HG03135 (cell line): Measurements from ENCODE around the gene NGFR.

Experiments
- ATAC-seq: cut with Tn5 transposase; IDR thresholded peaks from one replicate; pipeline ENCODE4 v1.9.1; 2021; ENCODE audit warnings: mild to moderate bottlenecking, moderate library complexity; ENCODE audit not compliant: unreplicated experiment

Gene NGFR

DNA sequence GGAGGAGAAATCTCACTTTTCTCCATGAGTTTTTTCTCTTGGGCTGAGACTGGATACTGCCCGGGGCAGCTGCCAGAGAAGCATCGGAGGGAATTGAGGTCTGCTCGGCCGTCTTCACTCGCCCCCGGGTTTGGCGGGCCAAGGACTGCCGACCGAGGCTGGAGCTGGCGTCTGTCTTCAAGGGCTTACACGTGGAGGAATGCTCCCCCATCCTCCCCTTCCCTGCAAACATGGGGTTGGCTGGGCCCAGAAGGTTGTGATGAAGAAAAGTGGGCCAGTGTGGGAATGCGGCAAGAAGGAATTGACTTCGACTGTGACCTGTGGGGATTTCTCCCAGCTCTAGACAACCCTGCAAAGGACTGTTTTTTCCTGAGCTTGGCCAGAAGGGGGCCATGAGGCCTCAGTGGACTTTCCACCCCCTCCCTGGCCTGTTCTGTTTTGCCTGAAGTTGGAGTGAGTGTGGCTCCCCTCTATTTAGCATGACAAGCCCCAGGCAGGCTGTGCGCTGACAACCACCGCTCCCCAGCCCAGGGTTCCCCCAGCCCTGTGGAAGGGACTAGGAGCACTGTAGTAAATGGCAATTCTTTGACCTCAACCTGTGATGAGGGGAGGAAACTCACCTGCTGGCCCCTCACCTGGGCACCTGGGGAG, 19.1 kb downstream of the NGFR start:
- no peak for ATAC-seq

- ATAC-seq, result peak; percentile 74
These were observed 20.2 kb downstream of the NGFR start for GRCh38 chr17:49515196-49515770.

DNA sequence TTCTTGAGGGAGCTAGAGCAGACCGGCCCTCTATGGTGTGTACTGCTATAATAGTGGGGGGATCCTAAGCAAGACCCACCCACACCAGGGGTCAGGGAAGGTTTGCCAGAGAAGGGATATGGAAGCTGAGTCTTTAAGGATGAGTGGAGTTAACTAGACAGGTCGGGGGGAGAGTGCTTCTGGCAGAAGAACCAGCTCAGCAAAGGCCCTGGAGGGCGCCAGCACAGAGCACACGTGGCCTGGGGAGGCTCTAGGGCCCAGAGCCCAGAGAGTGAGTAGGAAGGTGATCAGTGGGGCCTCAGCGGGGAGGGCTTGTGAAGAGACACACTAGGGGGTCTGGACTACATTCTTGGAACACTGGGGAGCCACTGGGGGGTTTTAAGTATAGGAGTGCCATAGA, 21.1 kb downstream of the NGFR start:
- no peak for ATAC-seq

DNA sequence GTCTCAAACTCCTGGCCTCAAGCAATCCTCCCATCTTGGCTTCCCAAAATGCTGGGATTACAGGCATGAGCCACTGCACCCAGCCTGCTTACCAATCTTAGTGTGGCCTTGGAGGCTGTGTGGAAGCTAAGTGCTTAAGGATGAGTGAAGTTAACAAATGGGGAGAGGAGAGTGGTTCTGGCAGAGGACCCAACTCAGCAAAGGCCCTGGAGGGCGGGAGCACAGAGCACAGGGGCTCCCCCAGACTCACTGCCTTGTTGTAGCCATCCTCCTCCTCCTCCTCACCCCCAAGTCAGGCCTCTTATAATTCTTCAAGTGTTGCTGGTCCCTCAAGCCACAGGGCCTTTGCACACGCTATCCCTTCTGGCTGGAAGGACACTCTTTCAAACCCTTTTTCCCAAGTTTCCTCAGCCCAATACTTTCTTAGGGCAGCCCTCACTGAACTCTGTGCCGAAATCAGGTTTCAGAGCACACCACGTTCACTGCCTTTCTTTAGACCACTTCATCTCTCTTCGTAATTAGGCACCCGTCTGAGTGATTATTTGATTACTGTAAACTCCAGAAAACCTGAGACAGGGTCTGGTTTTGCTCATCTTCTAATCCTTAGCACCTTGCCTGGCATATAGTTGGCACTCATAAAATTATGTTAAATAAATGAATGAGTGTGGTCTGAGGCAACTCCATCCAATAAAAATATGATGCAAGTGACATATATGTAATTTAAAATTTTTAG, 23.4 kb downstream of the NGFR start:
- no peak for ATAC-seq

GRCh38 chr17:49519781-49520180, 24.7 kb downstream of the NGFR start:
- ATAC-seq, result no peak

DNA sequence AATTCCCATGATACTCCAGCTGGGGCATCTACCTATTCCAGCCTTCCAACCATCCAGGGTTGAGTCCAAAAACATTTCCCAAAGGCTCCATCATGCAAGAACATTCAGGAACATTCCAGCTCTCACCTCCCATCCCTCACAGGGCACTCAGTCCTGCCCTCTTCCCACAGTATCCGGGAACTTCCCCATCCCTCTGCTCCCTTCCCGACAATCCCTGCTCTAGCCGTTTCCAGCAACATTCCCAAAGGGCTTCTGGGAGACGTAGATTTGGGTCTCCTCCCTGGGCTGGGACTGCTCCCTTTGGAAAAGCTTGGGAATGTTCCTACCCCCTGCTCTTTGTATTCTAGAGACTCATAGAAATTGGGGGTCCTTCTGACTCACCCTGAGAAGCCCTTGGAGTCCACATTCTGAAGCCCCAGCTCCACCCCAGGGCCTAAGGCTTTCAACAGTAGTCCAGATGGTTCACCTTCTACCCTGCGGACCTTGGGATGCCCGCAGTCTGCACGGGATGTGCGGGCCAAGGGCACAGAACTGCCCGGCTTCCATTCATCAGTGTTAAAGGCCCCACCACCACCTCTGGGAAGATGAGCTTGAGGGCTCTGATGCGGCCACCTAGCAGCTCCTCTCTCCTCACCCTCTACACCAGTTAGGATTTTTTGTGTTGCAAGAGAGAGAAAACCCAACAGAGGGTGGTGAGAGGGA, 25.4 kb downstream of the NGFR start:
- ATAC-seq, result no peak

DNA sequence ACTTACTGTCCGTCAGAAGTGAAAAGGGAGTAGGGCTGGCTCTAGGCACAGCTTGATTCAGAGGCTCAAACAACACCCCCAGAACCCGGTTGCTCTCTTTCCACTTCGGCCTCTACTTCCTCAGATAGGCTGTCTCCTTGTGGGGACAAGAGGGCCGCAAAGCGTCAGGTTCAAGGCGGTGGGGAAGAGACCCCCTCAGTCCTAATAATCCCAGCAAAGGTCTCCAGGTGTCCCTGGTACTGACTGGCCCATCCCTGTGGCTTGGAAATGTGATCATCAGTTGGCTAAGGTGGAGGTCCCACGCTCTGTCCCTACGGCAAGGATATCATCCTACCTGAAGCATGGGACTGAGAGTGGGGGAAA, 26.0 kb downstream of the NGFR start:
- ATAC-seq, result no peak

GRCh38 chr17:49521471-49522356, 26.6 kb downstream of the NGFR start:
- no peak for ATAC-seq

- ATAC-seq, result no peak
These were observed 27.3 kb downstream of the NGFR start for GRCh38 chr17:49522357-49522890.

GRCh38 chr17:49523196-49523595, 28.1 kb downstream of the NGFR start:
- no peak for ATAC-seq

DNA sequence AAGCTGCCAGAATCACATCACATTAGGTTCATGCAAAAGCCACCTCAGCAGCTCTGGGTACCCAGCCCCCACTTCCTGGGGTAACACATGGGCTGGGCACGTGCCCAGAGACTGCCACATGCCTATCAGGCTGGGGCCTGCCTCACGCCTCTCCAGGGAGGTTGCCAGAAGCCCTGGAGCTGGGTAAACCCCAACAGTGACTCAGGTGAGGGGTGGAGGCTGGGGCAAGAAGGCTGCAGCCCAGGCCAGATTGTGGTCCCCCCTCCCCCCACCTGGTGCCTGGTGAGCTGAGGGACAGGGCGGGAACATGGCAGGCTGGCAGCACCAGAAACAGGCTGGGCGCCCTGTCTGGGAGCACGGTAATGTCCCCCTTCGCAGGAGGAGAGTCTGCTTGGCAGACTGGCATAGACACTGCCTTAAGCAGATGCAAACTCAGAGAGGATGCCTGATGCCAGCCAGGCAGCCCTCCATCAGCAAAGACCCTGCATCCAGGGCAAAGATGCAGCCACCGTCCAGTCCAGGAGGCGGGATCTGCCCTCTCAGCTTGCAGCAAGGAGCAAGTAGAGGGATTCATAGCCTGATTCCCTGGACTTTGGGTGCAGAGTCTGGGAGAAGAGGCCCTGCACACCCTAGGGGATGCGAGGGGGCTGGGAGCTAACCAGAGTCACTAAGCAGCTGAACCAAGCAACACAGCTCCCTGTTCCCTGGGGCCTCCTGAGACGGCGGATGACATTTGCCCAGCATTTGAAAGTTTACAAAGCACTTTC, 28.8 kb downstream of the NGFR start:
- ATAC-seq, result no peak

- no peak for ATAC-seq
These were observed 29.6 kb downstream of the NGFR start for GRCh38 chr17:49524473-49525359.

DNA sequence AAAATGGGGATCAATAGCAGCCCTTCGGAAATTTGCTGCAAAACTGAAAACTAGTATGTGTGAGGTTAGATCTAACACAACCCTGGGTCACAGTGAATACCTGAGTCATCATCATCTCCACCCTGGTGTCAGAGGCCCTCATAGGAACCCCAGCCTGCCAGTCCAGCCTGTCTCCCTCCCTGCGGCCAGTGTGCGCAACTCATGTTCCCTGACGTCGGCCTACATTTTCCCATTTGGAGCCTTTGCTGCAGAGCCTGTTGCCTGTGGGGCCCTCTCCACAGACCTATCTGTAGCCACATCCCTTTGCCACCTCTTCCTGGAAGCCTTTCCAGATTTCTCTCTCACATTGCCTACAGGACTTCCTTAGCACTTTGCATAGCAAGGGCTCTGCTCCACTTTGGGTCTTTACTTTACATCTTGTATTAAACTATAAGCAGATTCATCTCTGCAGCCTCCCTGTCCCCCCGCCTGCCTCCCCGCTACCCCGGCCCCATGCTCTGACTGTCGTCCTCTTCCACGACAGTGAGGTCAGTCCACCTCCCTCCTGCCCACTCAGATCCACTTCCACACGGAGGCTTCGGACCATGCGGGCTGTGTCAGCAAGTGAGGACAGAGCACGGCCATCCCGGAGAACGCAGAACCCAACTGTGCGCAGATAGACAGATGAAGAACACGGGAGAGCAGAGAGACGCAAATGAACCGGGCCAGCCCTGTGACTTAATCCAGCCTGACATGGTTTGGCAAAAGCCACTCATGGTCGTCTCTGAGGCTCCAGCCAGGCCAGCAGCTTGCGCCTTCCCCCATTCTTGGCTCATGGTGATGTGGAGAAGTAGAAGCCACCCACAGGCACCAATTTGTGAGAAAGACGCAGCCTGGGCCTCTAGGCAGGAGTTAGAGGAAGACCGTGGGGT, 31.0 kb downstream of the NGFR start:
- no peak for ATAC-seq

DNA sequence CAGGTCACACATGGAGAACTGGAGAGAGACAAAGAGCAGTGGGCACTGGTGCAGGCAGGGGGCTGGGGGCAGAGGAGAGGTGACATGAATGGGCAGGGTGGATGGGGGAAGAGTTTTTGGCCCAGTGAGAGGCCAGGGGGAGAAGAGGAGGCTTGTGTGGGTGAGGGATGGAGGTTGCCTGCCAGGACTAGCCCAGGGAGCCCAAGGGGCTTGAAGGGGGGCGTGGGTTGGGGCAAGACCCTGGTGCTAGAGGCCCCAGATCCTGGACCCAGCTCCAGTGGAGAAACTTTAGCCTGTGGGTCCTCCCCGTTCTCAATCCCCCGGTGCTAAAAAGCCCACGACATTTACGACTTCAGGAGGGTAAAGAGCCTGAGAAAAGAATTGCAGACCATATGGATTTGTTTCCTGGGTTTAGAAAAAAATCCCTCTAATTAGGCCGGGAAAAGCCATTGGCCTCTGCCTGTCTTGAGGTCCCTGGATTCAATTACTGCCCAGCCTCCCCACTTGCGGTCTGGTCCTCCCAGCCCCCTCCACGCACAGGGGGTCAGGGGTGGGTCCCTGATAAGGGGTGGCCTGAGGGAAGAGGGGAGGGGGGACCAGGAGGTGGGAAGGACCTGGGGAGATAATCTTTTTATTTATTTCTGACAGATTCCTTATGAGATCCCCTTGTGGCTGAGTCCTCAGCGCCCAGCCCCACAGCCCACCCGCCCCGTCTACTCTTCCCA, 33.0 kb downstream of the NGFR start:
- ATAC-seq, result no peak

DNA sequence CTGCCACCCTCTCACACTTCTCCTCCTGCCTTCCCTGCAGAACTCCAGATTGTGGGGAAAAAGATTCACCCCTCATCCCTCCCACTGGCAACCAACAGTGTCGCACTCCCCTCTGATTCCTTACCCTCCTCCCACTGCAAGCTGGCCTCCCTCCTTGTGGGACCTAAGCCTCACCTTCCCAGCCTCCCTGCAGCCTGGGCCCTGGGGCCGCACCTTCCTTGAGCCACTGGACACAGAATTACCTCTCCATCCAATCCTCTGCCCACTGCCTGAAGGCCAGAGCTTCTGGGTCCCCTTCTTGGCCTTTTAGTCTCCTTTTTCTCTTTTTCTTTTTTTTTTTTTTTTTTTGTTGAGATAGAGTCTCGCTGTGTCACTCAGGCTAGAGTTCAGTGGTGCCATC, 33.9 kb downstream of the NGFR start:
- ATAC-seq, result no peak

DNA sequence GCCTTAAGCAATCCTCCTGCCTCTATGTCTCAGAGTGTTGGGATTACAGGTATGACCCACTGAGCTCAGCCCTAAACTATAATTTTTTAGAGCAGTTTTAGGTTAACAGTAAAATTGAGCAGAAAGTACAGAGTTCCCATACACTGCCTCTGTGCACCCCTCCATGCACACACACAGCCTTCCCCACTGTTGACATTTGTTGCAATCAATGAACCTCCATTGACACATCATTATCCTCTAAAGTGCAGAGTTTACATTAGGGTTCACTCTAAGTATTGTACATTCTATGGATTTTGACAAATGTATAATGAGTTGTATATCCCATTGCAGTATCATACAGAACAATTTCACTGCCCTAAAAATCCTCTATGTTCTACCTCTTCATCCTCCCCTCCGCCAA, 35.0 kb downstream of the NGFR start:
- ATAC-seq, result no peak

DNA sequence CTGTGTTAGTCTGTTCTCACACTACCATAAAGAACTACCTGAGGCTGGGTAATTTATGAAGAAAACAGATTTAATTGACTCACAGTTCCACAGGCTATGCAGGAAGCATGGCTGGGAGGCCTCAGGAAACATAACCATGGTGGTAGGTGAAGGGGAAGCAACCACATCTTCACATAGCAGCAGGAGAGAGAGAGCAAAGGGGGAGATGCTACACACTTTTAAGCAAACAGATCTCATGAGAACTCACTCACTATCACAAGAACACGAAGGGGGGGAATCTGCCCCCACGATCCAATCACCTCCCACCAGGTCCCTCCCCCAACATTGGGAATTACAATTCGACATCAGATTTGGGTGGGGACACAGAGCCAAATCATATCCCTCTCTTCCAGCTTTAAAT, 48.8 kb downstream of the NGFR start:
- no peak for ATAC-seq
